Sigmoid colon (tissue), 4 donors: ENCODE results near the gene ATP6V0D1.

Source experiments
- POLR2A ChIP-seq, 2 donors: fragments of 450-650 bp; IDR thresholded peaks; one replicate each; pipeline ENCODE4 v1.6.1; 2016; ENCODE audit warnings: antibody characterized with exemption in 2 of 2, mild to moderate bottlenecking in 2 of 2, moderate library complexity in 2 of 2
- POLR2AphosphoS5 ChIP-seq, 4 donors: sonication (generic); formaldehyde crosslinking; IDR thresholded peaks; one replicate each; pipeline ENCODE4 v1.6.1; 2017; ENCODE audit warnings: antibody characterized with exemption in 4 of 4
- TF ChIP-seq, protein P1 (sequence below), 4 experiments: fragments of 450-650 bp in 3 of 4; fragments of 200-600 bp in 1 of 4; IDR thresholded peaks; one replicate each; pipeline ENCODE4 v1.5.1; 2016 to 2019; ENCODE audit warnings: antibody characterized with exemption in 4 of 4, mild to moderate bottlenecking in 3 of 4, moderate library complexity in 2 of 4

DNA sequence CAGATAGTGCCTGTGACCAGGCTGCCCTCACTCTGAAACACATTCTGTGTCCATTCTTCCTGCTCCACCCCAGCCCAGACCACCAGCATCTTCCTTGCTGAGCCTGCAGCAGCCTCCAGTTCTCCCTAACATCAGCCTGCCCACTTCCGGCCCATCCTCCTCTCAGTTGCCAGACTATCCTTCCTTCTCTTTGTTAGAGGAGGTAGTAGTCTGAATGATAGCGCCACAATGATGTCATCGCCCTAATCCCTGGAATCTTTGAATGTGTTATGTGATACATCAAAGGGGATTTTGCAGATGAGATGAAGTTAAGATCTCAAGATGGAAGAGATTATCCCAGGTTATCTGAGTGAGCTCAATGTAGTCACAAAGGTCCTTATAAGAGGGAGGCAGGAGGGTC lies 61.5 kb downstream of the ATP6V0D1 start:
- TF ChIP-seq, protein P1, sequence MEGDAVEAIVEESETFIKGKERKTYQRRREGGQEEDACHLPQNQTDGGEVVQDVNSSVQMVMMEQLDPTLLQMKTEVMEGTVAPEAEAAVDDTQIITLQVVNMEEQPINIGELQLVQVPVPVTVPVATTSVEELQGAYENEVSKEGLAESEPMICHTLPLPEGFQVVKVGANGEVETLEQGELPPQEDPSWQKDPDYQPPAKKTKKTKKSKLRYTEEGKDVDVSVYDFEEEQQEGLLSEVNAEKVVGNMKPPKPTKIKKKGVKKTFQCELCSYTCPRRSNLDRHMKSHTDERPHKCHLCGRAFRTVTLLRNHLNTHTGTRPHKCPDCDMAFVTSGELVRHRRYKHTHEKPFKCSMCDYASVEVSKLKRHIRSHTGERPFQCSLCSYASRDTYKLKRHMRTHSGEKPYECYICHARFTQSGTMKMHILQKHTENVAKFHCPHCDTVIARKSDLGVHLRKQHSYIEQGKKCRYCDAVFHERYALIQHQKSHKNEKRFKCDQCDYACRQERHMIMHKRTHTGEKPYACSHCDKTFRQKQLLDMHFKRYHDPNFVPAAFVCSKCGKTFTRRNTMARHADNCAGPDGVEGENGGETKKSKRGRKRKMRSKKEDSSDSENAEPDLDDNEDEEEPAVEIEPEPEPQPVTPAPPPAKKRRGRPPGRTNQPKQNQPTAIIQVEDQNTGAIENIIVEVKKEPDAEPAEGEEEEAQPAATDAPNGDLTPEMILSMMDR (IDR thresholded peaks at IDR 0.05): no peak
- no peak for TF ChIP-seq POLR2A (IDR thresholded peaks at IDR 0.05)
- no peak for TF ChIP-seq POLR2AphosphoS5 (IDR thresholded peaks at IDR 0.05)
